HepG2 (cell line): ENCODE results near the gene KIF13A. TPM values are rescaled to one million over a fixed set of nuclear protein-coding genes. Genes with fewer than 3 reads are reported as not detected.

Experiments used
- MIXL1 ChIP-seq: IDR thresholded peaks from 2 replicates; pipeline ENCODE4 v1.6.1; 2016
- RBAK ChIP-seq: sonication (generic); formaldehyde crosslinking; IDR thresholded peaks from 2 replicates; pipeline ENCODE4 v1.5.1; 2020; ENCODE audit warnings: mild to moderate bottlenecking, missing genetic modification reagents
- REPIN1 ChIP-seq: sonication (generic); formaldehyde crosslinking; IDR thresholded peaks from 2 replicates; pipeline ENCODE4 v1.8.0; 2022; ENCODE audit warnings: missing genetic modification reagents, low read depth, mild to moderate bottlenecking, borderline replicate concordance
- STAT6 ChIP-seq: sonication (generic); formaldehyde crosslinking; IDR thresholded peaks from 2 replicates; pipeline ENCODE4 v1.4.0; 2020; ENCODE audit warnings: missing genetic modification reagents, mild to moderate bottlenecking, borderline replicate concordance
- TEF ChIP-seq: sonication (generic); formaldehyde crosslinking; IDR thresholded peaks from 2 replicates; pipeline ENCODE4 v1.5.0; 2020; ENCODE audit warnings: missing genetic modification reagents
- ZNF557 ChIP-seq: sonication (generic); formaldehyde crosslinking; IDR thresholded peaks from 2 replicates; pipeline ENCODE4 v1.4.0; 2020; ENCODE audit warnings: missing genetic modification reagents
- ZNF605 ChIP-seq: sonication (generic); formaldehyde crosslinking; IDR thresholded peaks from 2 replicates; pipeline ENCODE4 v1.8.0; 2022; ENCODE audit warnings: mild to moderate bottlenecking, missing genetic modification reagents
- polyA plus RNA-seq, 8 experiments: library from polyadenylated mRNA; depleted of rRNA in 3 of 8; stranded (reverse) in 7 of 8; unstranded in 1 of 8; fragments of >200 nt; fragmentation: Illumina TruSeq in 4 of 8; extraction: Trizol in 4 of 8; gene quantifications; 2 replicates each; pipeline versions ENCODE4 v1.2.1 to v1.2.3, GENCODE V29; 2011 to 2016; ENCODE audit warnings: low read depth in 4 of 8, missing spikeins in 1 of 8, mixed read lengths in 1 of 8; ENCODE audit not compliant: insufficient read depth in 1 of 8
- total RNA-seq, 5 experiments: library from RNA; depleted of rRNA; stranded (reverse); fragments of >200 nt; fragmentation: Illumina TruSeq; extraction: Trizol; gene quantifications; 2 replicates each; pipeline ENCODE4 v1.2.3, GENCODE V29; 2016; ENCODE audit warnings: low read depth in 1 of 5
- TF ChIP-seq, protein P1 (sequence below): sonication (generic); formaldehyde crosslinking; IDR thresholded peaks from 2 replicates; pipeline ENCODE4 v1.8.1; 2023; ENCODE audit warnings: mild to moderate bottlenecking, missing genetic modification reagents
- TF ChIP-seq, protein P2 (sequence below): sonication (generic); formaldehyde crosslinking; IDR thresholded peaks from 2 replicates; pipeline ENCODE4 v1.5.1; 2020; ENCODE audit warnings: mild to moderate bottlenecking, missing genetic modification reagents, borderline replicate concordance
- TF ChIP-seq, protein P3 (sequence below): sonication (generic); formaldehyde crosslinking; IDR thresholded peaks from 2 replicates; pipeline ENCODE4 v1.4.0; 2020; ENCODE audit warnings: missing genetic modification reagents

KIF13A gene
- total and polyA plus RNA-seq, 2 of the 13 experiments (the other 11 are each of a cell fraction or from before 2014, with no cell fraction given), result 21.1 to 37.2 TPM

DNA sequence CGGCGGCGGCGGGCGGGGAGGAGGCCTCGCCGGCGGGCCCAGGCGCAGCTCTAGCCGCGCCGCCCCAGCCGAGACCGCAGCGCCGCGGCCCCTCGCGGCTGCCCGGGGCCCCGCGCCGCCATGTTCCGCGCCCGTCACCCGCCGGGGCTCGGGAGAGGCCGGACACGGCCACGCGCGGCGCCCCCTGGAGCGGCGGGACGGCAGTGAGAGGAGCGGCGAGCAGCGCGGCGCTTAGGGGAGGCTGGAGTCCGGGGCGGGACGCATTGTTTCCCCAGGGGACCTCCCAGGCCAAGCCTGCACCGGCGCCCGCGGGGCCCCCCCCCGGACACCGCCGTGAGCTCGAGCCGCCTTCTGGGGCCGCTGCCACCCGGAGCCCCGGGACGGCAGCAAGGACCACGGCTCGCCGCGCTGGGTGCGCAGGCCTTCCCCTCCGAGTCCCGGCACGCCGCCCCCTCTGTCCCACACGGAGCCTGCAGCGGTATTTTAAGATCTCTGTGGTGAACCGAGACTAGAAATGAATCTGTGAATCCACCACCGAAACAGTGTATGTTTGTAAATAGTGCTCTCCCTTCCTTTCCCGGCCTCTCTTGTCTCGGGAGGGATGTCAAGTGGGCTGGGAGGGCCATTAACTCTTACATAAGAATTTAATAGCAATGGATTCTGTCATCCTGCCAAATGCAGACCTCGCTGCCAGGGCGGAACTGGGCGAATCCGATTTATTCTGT is 424 bp upstream of the KIF13A start (continued):
- no peak for TF ChIP-seq STAT6
- TF ChIP-seq, protein P1, sequence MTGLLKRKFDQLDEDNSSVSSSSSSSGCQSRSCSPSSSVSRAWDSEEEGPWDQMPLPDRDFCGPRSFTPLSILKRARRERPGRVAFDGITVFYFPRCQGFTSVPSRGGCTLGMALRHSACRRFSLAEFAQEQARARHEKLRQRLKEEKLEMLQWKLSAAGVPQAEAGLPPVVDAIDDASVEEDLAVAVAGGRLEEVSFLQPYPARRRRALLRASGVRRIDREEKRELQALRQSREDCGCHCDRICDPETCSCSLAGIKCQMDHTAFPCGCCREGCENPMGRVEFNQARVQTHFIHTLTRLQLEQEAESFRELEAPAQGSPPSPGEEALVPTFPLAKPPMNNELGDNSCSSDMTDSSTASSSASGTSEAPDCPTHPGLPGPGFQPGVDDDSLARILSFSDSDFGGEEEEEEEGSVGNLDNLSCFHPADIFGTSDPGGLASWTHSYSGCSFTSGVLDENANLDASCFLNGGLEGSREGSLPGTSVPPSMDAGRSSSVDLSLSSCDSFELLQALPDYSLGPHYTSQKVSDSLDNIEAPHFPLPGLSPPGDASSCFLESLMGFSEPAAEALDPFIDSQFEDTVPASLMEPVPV (CRISPR knock-in tag), result no peak
- TF ChIP-seq RBAK (CRISPR knock-in tag), result no peak
- TF ChIP-seq MIXL1, result no peak; the same call in 1 of the 2 replicates
- no peak for TF ChIP-seq ZNF557 (CRISPR knock-in tag)
- no peak for TF ChIP-seq ZNF605 (CRISPR knock-in tag)
- TF ChIP-seq, protein P2, sequence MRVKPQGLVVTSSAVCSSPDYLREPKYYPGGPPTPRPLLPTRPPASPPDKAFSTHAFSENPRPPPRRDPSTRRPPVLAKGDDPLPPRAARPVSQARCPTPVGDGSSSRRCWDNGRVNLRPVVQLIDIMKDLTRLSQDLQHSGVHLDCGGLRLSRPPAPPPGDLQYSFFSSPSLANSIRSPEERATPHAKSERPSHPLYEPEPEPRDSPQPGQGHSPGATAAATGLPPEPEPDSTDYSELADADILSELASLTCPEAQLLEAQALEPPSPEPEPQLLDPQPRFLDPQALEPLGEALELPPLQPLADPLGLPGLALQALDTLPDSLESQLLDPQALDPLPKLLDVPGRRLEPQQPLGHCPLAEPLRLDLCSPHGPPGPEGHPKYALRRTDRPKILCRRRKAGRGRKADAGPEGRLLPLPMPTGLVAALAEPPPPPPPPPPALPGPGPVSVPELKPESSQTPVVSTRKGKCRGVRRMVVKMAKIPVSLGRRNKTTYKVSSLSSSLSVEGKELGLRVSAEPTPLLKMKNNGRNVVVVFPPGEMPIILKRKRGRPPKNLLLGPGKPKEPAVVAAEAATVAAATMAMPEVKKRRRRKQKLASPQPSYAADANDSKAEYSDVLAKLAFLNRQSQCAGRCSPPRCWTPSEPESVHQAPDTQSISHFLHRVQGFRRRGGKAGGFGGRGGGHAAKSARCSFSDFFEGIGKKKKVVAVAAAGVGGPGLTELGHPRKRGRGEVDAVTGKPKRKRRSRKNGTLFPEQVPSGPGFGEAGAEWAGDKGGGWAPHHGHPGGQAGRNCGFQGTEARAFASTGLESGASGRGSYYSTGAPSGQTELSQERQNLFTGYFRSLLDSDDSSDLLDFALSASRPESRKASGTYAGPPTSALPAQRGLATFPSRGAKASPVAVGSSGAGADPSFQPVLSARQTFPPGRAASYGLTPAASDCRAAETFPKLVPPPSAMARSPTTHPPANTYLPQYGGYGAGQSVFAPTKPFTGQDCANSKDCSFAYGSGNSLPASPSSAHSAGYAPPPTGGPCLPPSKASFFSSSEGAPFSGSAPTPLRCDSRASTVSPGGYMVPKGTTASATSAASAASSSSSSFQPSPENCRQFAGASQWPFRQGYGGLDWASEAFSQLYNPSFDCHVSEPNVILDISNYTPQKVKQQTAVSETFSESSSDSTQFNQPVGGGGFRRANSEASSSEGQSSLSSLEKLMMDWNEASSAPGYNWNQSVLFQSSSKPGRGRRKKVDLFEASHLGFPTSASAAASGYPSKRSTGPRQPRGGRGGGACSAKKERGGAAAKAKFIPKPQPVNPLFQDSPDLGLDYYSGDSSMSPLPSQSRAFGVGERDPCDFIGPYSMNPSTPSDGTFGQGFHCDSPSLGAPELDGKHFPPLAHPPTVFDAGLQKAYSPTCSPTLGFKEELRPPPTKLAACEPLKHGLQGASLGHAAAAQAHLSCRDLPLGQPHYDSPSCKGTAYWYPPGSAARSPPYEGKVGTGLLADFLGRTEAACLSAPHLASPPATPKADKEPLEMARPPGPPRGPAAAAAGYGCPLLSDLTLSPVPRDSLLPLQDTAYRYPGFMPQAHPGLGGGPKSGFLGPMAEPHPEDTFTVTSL (CRISPR knock-in tag), result no peak
- TF ChIP-seq REPIN1 (CRISPR knock-in tag), result no peak
- TF ChIP-seq, protein P3, sequence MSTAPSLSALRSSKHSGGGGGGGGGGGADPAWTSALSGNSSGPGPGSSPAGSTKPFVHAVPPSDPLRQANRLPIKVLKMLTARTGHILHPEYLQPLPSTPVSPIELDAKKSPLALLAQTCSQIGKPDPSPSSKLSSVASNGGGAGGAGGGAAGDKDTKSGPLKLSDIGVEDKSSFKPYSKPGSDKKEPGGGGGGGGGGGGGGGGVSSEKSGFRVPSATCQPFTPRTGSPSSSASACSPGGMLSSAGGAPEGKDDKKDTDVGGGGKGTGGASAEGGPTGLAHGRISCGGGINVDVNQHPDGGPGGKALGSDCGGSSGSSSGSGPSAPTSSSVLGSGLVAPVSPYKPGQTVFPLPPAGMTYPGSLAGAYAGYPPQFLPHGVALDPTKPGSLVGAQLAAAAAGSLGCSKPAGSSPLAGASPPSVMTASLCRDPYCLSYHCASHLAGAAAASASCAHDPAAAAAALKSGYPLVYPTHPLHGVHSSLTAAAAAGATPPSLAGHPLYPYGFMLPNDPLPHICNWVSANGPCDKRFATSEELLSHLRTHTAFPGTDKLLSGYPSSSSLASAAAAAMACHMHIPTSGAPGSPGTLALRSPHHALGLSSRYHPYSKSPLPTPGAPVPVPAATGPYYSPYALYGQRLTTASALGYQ (CRISPR knock-in tag), result no peak
- no peak for TF ChIP-seq TEF (CRISPR knock-in tag)
